Nephron progenitor cell (in vitro differentiated cells): ENCODE measurements around the gene AMDHD2.
A peak's percentile ranks its signal among the peaks of the same experiment; 100 is the strongest.

Experiments used
- DNase-seq: peaks from one replicate; pipeline ENCODE4 v3.0.0; 2021
- H3K27ac Mint-ChIP-seq: 2 replicates; pipeline ENCODE4 v1.8.0; 2021; ENCODE audit warnings: mild to moderate bottlenecking, moderate library complexity, mixed read lengths
- H3K27me3 Mint-ChIP-seq: 2 replicates; pipeline ENCODE4 v1.8.0; 2021; ENCODE audit warnings: mild to moderate bottlenecking, low read depth, mixed read lengths; ENCODE audit not compliant: poor library complexity
- H3K36me3 Mint-ChIP-seq: 2 replicates; pipeline ENCODE4 v1.8.0; 2021; ENCODE audit warnings: low read depth, mixed read lengths
- H3K4me1 Mint-ChIP-seq: 2 replicates; pipeline ENCODE4 v1.8.0; 2021; ENCODE audit warnings: mixed read lengths
- H3K4me3 Mint-ChIP-seq: 2 replicates; pipeline ENCODE4 v1.8.0; 2021; ENCODE audit warnings: mild to moderate bottlenecking, moderate library complexity, mixed read lengths
- H3K9me3 Mint-ChIP-seq: 2 replicates; pipeline ENCODE4 v1.8.0; 2021; ENCODE audit warnings: mild to moderate bottlenecking, moderate library complexity, mixed read lengths
- TF ChIP-seq, protein P1 (sequence below): fragments of 200-600 bp; sonication (generic); IDR thresholded peaks from 2 replicates; pipeline ENCODE4 v1.5.0; 2021; ENCODE audit warnings: antibody characterized with exemption

AMDHD2 gene

DNA sequence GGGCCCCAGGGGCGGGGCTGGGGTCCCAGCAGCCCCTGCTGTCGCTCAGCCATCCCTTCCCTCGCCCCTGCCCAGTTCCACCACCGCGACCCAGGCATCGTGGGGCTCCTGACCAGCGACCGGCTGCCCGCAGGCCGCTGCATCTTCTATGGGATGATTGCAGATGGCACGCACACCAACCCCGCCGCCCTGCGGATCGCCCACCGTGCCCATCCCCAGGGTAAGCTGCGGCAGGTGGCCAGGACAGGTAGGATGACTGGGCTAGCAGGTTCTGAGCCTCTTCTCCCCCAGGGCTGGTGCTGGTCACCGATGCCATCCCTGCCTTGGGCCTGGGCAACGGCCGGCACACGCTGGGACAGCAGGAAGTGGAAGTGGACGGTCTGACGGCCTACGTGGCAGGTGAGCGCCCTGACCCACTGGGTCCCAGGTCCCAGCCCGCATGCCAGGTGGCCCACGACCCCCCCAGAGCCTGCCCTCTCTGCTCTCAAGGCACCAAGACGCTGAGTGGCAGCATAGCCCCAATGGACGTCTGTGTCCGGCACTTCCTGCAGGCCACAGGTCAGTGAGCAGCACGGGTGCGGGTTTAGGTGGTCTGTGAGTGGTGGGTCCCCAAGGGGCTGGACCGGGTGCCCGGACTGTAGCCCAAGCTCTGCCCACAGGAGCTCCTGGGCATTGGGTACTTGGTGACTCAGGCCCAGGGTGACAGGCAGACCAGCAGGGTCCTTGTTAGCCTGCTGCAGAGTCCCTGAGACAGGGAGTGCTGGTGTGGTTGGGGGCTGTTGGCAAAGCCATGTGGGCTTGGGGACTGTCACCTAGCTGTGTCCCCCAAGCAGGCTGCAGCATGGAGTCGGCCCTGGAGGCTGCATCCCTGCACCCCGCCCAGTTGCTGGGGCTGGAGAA, 8.2 kb downstream of the AMDHD2 start:
- Mint-ChIP-seq H3K9me3 (no peaks in the 10 kb centered on the region), H3K4me3 (no peak overlapping the region), H3K4me1 (peaks cover 8% of the 10 kb centered on the region), H3K36me3 (peaks cover 14% of the 10 kb centered on the region), H3K27ac (no peak overlapping the region), H3K27me3 (peaks cover 7% of the 10 kb centered on the region)
- TF ChIP-seq, protein P1, sequence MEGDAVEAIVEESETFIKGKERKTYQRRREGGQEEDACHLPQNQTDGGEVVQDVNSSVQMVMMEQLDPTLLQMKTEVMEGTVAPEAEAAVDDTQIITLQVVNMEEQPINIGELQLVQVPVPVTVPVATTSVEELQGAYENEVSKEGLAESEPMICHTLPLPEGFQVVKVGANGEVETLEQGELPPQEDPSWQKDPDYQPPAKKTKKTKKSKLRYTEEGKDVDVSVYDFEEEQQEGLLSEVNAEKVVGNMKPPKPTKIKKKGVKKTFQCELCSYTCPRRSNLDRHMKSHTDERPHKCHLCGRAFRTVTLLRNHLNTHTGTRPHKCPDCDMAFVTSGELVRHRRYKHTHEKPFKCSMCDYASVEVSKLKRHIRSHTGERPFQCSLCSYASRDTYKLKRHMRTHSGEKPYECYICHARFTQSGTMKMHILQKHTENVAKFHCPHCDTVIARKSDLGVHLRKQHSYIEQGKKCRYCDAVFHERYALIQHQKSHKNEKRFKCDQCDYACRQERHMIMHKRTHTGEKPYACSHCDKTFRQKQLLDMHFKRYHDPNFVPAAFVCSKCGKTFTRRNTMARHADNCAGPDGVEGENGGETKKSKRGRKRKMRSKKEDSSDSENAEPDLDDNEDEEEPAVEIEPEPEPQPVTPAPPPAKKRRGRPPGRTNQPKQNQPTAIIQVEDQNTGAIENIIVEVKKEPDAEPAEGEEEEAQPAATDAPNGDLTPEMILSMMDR, result no peak
- DNase-seq, result no peak

GRCh38 chr16:2529061-2529931, 9.1 kb downstream of the AMDHD2 start:
- H3K4me3 Mint-ChIP-seq, result no peak overlapping the region
- TF ChIP-seq, protein P1, result no peak
- no peaks in the 10 kb centered on the region for H3K9me3 Mint-ChIP-seq
- peaks cover 7% of the 10 kb centered on the region for H3K36me3 Mint-ChIP-seq
- DNase-seq, result no peak
- H3K4me1 Mint-ChIP-seq, result peaks cover 8% of the 10 kb centered on the region
- peaks cover 9% of the 10 kb centered on the region for H3K27me3 Mint-ChIP-seq
- no peak overlapping the region for H3K27ac Mint-ChIP-seq

GRCh38 chr16:2529961-2530628, 9.9 kb downstream of the AMDHD2 start:
- Mint-ChIP-seq H3K4me3 (no peak overlapping the region), H3K4me1 (peaks cover 8% of the 10 kb centered on the region), H3K9me3 (no peaks in the 10 kb centered on the region), H3K36me3 (no peaks in the 10 kb centered on the region), H3K27me3 (peaks cover 8% of the 10 kb centered on the region), H3K27ac (no peak overlapping the region)
- DNase-seq, result no peak
- TF ChIP-seq, protein P1, result no peak

GRCh38 chr16:2530629-2531318, 10.6 kb downstream of the AMDHD2 start:
- no peaks in the 10 kb centered on the region for H3K36me3 Mint-ChIP-seq
- DNase-seq, result no peak
- no peak overlapping the region for H3K27ac Mint-ChIP-seq

DNA sequence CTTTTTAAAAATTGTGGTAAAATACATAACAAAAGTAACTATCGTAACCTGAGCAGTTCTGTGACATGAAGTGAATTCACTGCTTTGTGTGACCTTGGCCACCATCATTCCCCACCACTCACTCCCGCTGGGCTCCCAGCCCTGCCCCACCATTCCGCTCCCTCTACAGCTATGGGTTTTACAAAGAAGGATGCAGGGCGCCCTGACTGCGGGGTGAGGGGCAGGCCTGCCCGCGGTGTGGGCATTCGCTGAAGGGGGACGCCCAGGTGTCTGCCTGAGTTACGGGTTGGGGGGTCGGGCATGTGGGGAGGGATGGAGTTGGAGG, 11.2 kb downstream of the AMDHD2 start, which contains the start of gene CEMP1:
Gene CEMP1, minus strand, starts transcription at position 38 of the 325 bp plus-strand sequence. CDS start 335 bp downstream, outside the sequence.
- Mint-ChIP-seq H3K4me3 (peak within 1 kb of the TSS; percentile 89), H3K4me1 (peaks cover 12% of the 10 kb centered on the region), H3K9me3 (no peaks in the 10 kb centered on the region), H3K27me3 (peaks cover 5% of the 10 kb centered on the region), H3K27ac (no peak within 1 kb of the TSS), H3K36me3 (no peaks in the 10 kb centered on the region)
- no peak for DNase-seq
- TF ChIP-seq, protein P1, result no peak

More at GRCh38 chr16:2530629-2531318, 10.6 kb downstream of the AMDHD2 start:
- TF ChIP-seq, protein P1, result no peak
- Mint-ChIP-seq H3K4me1 (peaks cover 8% of the 10 kb centered on the region), H3K27me3 (peaks cover 5% of the 10 kb centered on the region), H3K4me3 (peak overlapping the region; percentile 89), H3K9me3 (no peaks in the 10 kb centered on the region)
